ENCODE measurements around the gene RASSF7.
A peak's percentile ranks its signal among the peaks of the same experiment; 100 is the strongest.
"Not testable (repeated sequence)": the region's sequence is repeated elsewhere in the genome, so short reads cannot be mapped to it uniquely, and the experiment has no call there.

Gene RASSF7

GRCh38 chr11:567629-568292 lies 7.0 kb downstream of the RASSF7 start:
- no peak for DNase-seq

DNA sequence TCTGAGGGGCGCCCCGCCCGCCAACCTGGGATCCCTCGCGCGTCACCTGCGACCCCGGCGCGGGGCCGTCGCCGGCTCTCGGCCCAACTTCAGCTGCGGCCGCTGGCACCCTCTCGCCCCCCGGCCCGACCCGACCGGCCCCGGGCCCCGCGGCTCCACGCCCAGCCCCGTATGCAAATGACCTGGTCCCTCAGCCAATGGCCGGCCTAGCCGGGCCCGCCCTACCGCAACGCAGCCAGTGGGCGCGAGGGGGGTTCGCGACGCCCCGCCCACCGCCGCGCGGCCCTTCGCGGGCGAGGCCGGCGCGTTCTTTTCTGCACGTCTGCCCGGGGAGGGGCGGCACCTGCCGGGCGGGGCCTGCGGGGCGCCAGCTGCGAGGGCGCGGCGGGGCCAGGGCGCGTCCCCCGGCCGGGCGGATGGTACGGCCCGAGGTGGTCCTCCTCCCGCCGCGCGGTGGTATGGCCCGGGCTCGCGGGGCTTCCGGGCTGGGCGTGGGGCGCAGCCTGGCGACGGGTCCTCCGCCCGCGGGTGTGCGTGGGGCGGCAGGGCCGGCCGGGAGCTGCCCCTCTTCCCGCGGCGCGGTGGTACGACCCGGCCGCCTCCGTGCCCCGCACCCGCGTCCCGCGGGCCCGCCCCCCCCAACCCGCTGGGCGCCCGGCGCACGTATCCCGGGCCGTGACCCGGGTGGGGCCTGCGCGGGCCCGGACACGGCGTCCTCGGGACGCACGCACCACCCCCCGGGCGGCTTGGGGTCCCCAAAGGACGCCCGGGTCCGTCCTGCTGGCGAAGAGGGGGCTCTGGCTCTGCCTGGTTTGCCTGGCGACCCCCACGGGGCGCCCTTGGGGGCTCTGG lies 7.8 kb downstream of the RASSF7 start:
- peak; percentile 79 for DNase-seq

DNA sequence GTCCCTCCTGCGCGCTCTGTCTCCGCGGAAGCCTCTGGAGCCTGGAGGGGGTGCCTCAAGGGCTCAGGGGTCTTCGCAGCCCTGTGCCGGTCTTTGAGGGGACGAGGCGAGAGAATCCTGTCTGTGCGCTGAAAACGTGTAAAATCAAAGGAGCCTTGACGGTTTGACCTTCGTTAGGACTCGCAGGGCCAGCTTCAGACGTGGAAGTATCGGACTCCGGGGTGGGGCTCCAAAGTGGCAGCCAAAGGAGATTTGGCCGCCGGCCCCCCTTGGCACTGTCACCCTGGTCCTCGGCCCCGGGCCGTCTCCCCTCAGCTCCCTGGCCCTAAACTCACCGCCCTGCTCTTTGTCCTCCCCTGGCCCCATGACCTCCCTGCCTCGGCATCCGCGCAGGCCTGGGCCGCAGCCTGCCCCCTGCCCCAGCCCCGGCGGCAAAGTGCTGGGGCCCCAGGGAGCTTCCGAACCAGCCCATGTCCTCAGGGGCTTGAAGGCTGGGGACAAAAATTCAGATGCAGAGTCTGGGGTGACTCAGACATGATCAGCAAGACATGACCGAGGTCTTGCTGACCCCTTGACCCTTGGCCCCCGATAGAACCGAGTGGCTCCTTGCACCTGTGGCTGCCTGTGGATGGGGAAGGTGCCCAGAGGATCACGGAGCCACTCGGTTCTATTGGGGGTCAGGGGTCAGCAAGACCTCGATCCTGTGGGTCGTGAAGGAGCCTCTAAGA lies 8.6 kb downstream of the RASSF7 start:
- no peak for DNase-seq

DNA sequence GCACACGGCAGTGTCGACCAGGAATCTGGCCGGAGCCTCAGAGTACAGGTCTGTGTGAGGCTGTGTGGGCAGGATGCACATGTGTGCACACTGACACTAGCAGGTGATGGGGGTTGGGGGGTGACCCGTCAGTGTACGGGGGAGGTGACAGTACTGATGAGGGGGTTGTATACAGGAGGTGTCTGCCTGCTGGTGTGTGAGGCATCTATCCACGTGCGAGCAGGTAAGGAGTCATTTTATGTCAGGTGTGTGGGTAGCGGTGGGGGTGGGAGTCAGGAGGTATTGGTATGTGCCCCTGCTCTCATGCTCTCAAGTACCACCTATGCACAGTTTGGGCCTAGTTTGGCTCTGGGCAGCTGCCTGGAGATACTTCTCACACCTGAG lies 11.0 kb downstream of the RASSF7 start:
- DNase-seq, result no peak

DNA sequence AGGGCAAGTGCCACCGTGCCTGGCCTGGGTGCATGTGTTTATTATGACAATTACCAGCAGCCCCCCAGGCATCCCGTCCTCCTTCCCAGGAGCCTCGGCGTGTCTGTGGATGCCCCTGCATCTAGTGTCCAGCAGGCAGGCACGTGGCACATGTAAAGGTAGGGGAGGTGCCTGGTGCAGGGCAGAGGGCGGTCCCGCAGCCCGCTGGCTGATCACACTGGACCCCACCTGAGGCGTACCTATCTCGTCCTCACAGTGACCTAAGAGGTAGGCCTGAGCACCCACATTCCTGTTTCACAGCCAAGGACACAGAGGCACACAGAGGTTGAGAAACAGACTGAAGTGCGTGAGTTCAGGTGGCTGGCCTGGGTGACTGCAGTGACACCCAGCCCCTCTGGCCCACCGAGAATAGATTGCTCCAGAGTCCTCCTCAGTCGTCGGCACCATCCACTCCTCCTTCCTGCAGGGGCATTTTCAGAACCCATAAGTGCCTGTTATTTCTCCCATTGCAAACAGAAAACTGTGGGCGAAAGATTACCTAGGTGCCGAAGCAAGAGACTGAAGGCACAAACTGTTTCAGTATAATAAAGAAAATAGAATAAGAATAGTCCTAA lies 12.5 kb downstream of the RASSF7 start:
- no peak for DNase-seq

DNA sequence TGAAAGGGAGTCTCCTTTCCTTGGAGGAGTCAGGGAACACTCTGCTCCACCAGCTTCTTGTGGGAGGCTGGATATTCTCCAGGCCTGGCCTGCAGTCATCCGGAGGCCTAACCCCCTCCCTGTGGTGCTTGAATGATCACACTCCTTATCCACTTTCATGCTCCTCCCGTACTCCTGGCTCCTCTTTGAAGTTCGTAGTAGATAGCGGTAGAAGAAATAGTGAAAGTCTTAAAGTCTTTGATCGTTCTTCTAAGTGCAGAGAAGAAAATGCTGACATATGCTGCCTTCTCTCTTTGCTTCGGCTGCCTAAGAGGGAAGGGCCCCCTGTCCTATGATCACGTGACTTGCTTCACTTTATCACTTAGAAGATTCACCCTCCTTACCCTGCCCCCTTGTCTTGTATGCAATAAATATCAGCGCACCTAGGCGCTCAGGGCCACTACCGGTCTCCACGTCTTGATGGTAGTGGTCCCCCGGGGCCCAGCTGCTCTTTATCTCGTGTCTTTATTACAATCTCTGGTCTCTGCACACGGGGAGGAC lies 13.3 kb downstream of the RASSF7 start:
- DNase-seq, result not testable (repeated sequence)

DNA sequence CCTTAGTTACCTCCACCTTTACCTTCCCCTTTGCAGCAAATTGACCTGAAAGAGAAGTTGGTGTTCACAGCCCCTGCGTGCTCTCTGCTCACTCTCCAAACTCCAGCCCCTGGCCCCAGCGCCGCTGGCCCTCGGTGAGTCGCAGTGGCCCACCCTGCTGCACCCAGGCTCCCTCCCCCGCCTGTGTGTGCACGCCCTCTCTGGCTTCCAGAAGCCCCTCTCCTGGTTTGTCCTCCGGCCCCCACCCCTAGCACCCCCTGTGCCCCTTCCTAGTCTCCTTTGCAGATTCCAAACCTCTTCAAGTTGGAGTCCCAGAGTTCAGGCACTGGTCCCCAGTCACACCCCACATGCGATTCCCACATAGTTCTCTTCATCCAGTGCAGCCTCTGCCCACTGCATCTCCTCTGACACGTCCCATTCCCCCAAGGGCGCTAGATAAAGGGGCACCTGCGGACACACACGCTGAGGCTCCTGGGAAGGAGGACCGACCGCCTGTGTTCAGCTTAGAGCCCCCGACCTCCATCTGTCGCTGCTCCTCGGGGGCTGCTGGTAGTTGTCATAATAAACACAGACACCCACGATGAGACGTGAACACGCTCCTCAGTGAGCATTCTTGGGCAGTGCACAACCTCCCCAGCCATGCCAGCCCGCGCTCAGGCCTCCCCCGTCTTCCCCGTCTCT lies 14.0 kb downstream of the RASSF7 start:
- DNase-seq, result no peak

DNA sequence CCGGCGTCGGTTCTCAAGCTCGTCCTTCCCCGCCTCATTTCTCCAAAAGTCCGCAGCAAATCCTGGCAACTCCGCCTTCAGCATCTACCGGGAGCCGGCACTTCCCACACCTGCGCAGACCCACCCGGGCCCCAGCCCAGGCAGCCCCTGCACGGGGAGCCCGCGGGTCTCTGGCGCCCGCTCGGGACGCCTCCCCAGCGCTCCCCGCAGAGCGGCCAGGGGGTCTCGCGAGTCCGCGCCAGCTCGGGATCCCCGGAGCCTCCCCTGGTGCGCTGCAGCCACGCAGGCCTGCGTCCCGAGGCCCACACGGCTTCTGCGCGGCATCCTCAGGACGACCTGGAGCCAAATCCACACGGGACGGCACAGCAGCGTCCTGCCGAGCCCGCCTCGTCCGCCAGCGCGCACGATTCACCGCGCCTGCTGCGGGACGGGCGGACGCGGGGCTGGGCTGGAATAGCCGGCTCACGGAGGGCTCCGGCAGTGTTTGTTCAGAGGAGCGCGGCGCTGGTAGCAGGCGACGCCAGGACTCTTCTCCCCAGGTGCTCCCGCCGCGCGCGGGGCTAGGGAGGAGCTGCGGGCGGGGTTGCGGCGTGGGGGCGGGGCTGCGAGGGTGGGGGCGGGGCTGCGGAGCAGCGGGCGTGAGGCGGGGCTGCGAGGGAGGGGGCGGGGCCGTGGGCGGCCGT lies 14.7 kb downstream of the RASSF7 start:
- no peak for DNase-seq

DNA sequence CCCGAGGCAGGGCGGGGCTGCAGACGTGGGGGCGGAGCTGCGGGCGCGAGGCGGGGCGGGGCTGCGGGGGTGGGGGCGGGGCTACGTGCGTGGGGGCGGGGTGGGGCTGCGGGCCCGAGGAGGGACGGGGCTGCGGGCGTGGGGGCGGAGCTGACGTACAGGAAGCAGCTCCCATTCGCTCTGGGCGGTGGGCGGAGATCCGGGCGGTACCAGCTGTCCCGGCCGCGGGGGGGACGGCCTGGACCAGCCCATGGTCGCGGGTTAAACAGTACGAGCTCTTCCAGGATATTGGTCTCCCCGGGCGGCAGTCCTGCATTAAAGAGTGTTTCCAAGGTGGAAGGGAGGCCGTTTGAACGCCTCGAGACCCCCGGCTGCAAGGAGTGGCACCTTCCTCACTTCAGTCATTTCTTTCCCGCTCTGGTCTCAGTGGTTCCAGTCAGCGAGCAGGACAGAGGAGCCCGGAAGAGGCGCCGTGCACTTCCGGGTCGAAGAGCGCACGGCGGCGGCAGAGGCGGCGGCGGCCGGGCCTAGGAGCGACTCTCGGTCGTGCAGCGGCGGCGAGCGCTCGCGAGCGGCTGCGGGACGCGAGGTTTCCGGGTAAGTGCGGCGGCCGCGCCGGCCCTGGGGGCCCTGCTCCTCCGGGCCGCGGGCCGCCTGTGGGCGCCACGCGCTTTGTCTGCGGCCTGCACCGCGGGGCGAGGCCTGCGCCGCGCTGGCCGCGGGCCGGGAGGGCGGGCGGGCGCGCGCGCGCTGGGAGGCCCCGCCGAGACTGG lies 15.4 kb downstream of the RASSF7 start, which contains the start of gene PHRF1:
Gene PHRF1, plus strand, starts transcription at position 475 of the 773 bp plus-strand sequence. CDS start 5,043 bp downstream, outside the sequence.
- peak; percentile 77 for DNase-seq

- no peak for DNase-seq
Measured at GRCh38 chr11:576811-577610, 16.2 kb downstream of the RASSF7 start.

DNA sequence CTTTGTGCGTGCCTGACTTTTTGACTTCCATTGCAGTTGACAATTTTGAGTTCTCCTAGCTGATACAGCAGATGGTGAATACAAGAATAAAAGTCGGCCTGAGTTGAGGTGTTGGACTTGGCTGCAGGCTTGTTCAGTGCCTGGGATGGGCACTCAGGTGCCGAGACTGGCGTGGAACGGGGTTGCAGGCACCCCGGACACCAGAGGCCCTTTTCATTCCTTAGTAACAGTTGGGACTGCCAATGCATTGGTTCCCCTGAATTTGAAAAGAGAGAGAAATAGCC lies 16.8 kb downstream of the RASSF7 start:
- no peak for DNase-seq

GRCh38 chr11:578276-579035 lies 17.7 kb downstream of the RASSF7 start:
- DNase-seq, result no peak

GRCh38 chr11:579830-580601 lies 19.2 kb downstream of the RASSF7 start:
- DNase-seq, result no peak

GRCh38 chr11:581342-581741 lies 20.6 kb downstream of the RASSF7 start:
- DNase-seq, result no peak

DNA sequence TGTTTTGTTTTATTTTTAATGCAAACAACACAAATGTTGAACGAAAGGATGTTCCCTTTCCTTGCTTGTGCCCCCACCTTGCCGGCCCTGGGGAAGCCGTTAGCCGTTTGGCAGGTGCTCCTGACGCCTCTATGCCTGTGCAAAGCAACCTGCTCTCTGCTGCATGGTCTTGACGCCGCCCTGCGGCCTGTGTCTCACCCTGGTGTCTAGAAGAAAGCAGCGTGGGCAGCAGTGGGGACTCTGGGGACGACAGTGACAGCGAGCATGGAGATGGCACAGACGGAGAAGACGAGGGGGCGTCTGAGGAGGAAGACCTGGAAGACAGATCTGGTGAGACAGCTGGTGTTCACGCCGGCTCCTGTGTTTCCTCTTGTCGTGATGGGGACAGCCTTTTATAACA lies 21.0 kb downstream of the RASSF7 start:
- no peak for DNase-seq

- DNase-seq, result no peak
Measured at GRCh38 chr11:584287-584686, 23.5 kb downstream of the RASSF7 start.

- no peak for DNase-seq
Measured at GRCh38 chr11:586376-587316, 25.9 kb downstream of the RASSF7 start.
